AG04450 (cell line): ENCODE results near the gene KRT17. TPM values are rescaled to one million over a fixed set of nuclear protein-coding genes. Genes with fewer than 3 reads are reported as not detected.

Experiments
- CTCF ChIA-PET: fragments of 300-600, 350-600 bp; formaldehyde crosslinking; extraction: SDS; loops from one replicate; lab custom pipeline; 2022; ENCODE audit warnings: antibody characterized with exemption, inconsistent platforms; lab: Charles Lee
- POLR2A ChIA-PET: fragments of 350-600 bp; formaldehyde crosslinking; extraction: SDS; loops from one replicate; lab custom pipeline; 2021; ENCODE audit warnings: antibody characterized with exemption, inconsistent platforms; lab: Yijun Ruan, JAX
- DNase-seq: peaks from one replicate; pipeline ENCODE4 v3.0.0-alpha.2; 2011; ENCODE audit warnings: low read depth, low spot score
- H3K27ac ChIP-seq: one replicate; pipeline ENCODE4 v1.5.1; 2012; ENCODE audit warnings: low read depth, low read length, control low read depth
- H3K27me3 ChIP-seq: one replicate; pipeline ENCODE4 v1.6.0; 2012; ENCODE audit warnings: low read length; ENCODE audit not compliant: control insufficient read depth, insufficient read depth
- H3K4me3 ChIP-seq: 2 replicates; pipeline ENCODE4 v1.5.1; 2011; ENCODE audit warnings: mild to moderate bottlenecking, low read depth, low read length, control low read depth
- H3K9me3 ChIP-seq: 2 replicates; pipeline ENCODE4 v1.5.1; 2012; ENCODE audit warnings: low read length; ENCODE audit not compliant: control insufficient read depth, insufficient read depth
- polyA plus RNA-seq: library from polyadenylated mRNA; depleted of rRNA; stranded (reverse); fragments of >200 nt; gene quantifications from 2 replicates; pipeline ENCODE4 v1.2.3, GENCODE V29; 2011
- TF ChIP-seq, protein P1 (sequence below): IDR thresholded peaks from 2 replicates; pipeline ENCODE4 v1.5.1; 2011; ENCODE audit warnings: low read depth, low read length, control low read depth, inconsistent platforms

KRT17 gene
- polyA plus RNA-seq, 1 experiment, result 2.8 TPM

DNA sequence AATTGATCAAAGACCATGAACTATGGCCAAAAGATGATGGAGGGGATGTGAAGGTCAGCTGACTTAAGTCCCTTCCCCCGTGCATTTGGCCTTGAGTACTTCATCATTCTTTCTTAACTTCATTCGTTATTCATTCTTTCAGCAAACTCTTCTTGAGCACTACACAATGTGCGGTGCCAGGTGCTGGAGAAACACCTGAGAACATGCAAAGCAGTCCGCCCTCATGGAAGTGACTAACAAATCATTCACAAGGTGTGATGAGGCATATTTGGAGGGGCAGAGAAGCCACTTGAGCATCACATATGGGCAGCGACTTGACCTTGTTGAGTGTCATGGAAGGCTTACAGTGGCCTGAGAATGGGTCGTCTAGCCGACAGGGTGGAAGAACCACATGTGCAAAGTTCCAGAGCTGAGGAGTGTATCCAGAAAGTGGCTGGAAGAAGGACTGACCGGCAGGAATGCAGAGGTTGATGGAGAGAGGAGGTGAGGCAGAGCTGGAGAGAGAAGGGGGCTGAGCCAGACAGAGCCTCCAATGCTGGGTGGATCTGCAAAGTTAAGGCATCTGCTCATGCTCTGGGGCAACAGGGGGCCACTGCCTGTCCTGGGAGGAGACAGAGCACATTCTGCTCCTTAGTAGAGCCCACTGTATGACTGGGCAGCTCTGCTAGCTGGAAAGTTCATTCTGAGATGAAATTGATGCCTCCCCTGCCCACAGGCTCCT, 39.2 kb upstream of the KRT17 start:
- no peak overlapping the region for H3K27ac ChIP-seq
- POLR2A ChIA-PET, result no interaction called here
- TF ChIP-seq, protein P1, sequence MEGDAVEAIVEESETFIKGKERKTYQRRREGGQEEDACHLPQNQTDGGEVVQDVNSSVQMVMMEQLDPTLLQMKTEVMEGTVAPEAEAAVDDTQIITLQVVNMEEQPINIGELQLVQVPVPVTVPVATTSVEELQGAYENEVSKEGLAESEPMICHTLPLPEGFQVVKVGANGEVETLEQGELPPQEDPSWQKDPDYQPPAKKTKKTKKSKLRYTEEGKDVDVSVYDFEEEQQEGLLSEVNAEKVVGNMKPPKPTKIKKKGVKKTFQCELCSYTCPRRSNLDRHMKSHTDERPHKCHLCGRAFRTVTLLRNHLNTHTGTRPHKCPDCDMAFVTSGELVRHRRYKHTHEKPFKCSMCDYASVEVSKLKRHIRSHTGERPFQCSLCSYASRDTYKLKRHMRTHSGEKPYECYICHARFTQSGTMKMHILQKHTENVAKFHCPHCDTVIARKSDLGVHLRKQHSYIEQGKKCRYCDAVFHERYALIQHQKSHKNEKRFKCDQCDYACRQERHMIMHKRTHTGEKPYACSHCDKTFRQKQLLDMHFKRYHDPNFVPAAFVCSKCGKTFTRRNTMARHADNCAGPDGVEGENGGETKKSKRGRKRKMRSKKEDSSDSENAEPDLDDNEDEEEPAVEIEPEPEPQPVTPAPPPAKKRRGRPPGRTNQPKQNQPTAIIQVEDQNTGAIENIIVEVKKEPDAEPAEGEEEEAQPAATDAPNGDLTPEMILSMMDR, result no peak
- no peaks in the 10 kb centered on the region for H3K9me3 ChIP-seq
- H3K27me3 ChIP-seq, result peaks cover 3% of the 10 kb centered on the region
- CTCF ChIA-PET, result interaction anchor here (0.7 to 10.3 kb wide), 52 partner anchors 10 to 1053 kb away, joined by 3 to 285 read pairs (median 5); partner anchors contain the start of genes EIF1, KRT10, KRT12 and SMARCE1
- no peak overlapping the region for H3K4me3 ChIP-seq
- no peak for DNase-seq

GRCh38 chr17:41660221-41660711, 35.9 kb upstream of the KRT17 start:
- DNase-seq, result no peak
- Histone ChIP-seq H3K4me3 (no peak overlapping the region), H3K27ac (no peak overlapping the region), H3K27me3 (peaks cover 3% of the 10 kb centered on the region), H3K9me3 (no peaks in the 10 kb centered on the region)
- CTCF ChIA-PET, result interaction anchor here (0.9 to 10.3 kb wide), 6 partner anchors 9 to 857 kb away, joined by 3 to 285 read pairs (median 72); no protein-coding TSS in a partner anchor
- POLR2A ChIA-PET, result interaction anchor here (0.6 to 0.8 kb wide), 2 partner anchors 28 to 842 kb away, joined by 3 read pairs; no protein-coding TSS in a partner anchor
- TF ChIP-seq, protein P1, result no peak

DNA sequence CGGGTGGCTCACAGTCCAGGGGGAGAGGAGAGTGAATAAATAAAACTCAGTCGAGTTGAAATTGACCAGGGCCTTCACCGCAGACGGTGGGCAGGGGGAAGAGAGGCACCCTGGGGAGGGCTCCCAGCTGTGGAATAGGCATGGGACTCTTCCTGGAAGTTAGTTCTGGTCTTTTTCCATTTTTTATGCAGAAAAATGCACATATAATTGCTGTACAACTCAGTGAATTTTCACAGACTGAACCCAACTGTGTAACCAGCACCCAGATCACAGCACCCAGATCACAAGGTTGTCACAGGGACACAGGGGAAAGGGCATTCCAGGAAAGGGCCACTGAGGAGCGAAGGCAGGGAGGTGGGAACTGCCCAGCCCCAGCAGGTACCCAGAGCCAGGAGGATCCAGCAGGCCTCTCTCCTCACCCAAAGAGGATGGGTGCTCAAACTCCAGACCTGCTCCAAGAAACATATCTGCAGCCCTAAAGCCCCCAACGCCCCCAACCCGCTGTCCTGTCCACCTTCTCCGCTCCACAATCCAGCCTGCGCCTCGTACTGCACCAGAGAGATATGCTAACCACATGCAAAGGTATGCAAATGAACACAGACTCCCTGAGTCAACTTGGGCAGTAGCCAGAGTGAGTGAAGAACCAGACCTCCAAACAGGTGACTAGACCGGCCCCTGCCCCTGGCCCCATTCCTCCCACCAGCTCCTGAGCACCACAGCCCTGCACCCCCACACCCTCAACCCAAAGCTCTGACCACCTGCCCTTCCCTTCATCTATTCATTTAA, 35.2 kb upstream of the KRT17 start:
- Histone ChIP-seq H3K27ac (no peak overlapping the region), H3K4me3 (no peak overlapping the region), H3K9me3 (no peaks in the 10 kb centered on the region), H3K27me3 (peaks cover 3% of the 10 kb centered on the region)
- ChIA-PET CTCF (interaction anchor here (0.9 to 10.3 kb wide), 4 partner anchors 9 to 801 kb away, joined by 3 to 285 read pairs (median 182); no protein-coding TSS in a partner anchor), POLR2A (interaction anchor here (0.8 kb wide), 1 partner anchor 29 kb away, joined by 3 read pairs; no protein-coding TSS in a partner anchor)
- DNase-seq, result no peak
- TF ChIP-seq, protein P1, result no peak

- Histone ChIP-seq H3K4me3 (no peak overlapping the region), H3K27me3 (peaks cover 3% of the 10 kb centered on the region), H3K27ac (no peak overlapping the region), H3K9me3 (no peaks in the 10 kb centered on the region)
- TF ChIP-seq, protein P1, result no peak
- CTCF ChIA-PET, result interaction anchor here (1.4 to 10.3 kb wide), 3 partner anchors 8 to 110 kb away, joined by 4 to 285 read pairs (median 25); no protein-coding TSS in a partner anchor
- no peak for DNase-seq
- POLR2A ChIA-PET, result no interaction called here
These were observed 34.5 kb upstream of the KRT17 start for GRCh38 chr17:41658846-41659245.
